HEK293T (cell line): Measurements from ENCODE around the gene MORN5.

Experiments
- CTCF ChIA-PET: fragments of 350-600 bp; formaldehyde crosslinking; extraction: SDS; loops from one replicate; lab custom pipeline; 2021; ENCODE audit warnings: antibody characterized with exemption, inconsistent platforms; lab: Yijun Ruan, JAX
- POLR2A ChIA-PET: fragments of 350-600 bp; formaldehyde crosslinking; extraction: SDS; loops from one replicate; lab custom pipeline; 2020; ENCODE audit warnings: antibody characterized with exemption, inconsistent platforms; lab: Yijun Ruan, JAX
- DNase-seq: peaks from one replicate; pipeline ENCODE4 v3.0.0; 2012; ENCODE audit warnings: mixed read lengths; ENCODE audit errors: extremely low spot score
- ARNT ChIP-seq: fragments of 450-650 bp; IDR thresholded peaks from 2 replicates; pipeline ENCODE4 v1.6.1; 2017; ENCODE audit warnings: mild to moderate bottlenecking
- BHLHE40 ChIP-seq: fragments of 450-650 bp; IDR thresholded peaks from 2 replicates; pipeline ENCODE4 v1.6.1; 2016; ENCODE audit warnings: mild to moderate bottlenecking, moderate library complexity, borderline replicate concordance
- CTBP1 ChIP-seq: fragments of 450-650 bp; IDR thresholded peaks from 2 replicates; pipeline ENCODE4 v1.6.1; 2016; ENCODE audit warnings: borderline replicate concordance
- ELF4 ChIP-seq: fragments of 450-650 bp; IDR thresholded peaks from 2 replicates; pipeline ENCODE4 v1.6.1; 2017; ENCODE audit warnings: antibody characterized with exemption
- FOXA1 ChIP-seq: fragments of 450-650 bp; IDR thresholded peaks from 2 replicates; pipeline ENCODE4 v1.6.1; 2016; ENCODE audit warnings: mild to moderate bottlenecking
- FOXK2 ChIP-seq: fragments of 450-650 bp; IDR thresholded peaks from 2 replicates; pipeline ENCODE4 v1.6.1; 2016; ENCODE audit warnings: mild to moderate bottlenecking
- FOXM1 ChIP-seq: fragments of 450-650 bp; IDR thresholded peaks from 2 replicates; pipeline ENCODE4 v1.6.1; 2017; ENCODE audit warnings: mild to moderate bottlenecking, borderline replicate concordance
- HDGF ChIP-seq: fragments of 450-650 bp; IDR thresholded peaks from 2 replicates; pipeline ENCODE4 v1.6.1; 2017; ENCODE audit warnings: antibody characterized with exemption, borderline replicate concordance
- L3MBTL2 ChIP-seq: fragments of 450-650 bp; conservative IDR thresholded peaks from 2 replicates; pipeline ENCODE4 v1.6.1; 2016; ENCODE audit warnings: mild to moderate bottlenecking
- LEF1 ChIP-seq: fragments of 450-650 bp; IDR thresholded peaks from 2 replicates; pipeline ENCODE4 v1.6.1; 2017; ENCODE audit warnings: mild to moderate bottlenecking, borderline replicate concordance
- NFRKB ChIP-seq: fragments of 450-650 bp; IDR thresholded peaks from 2 replicates; pipeline ENCODE4 v1.6.1; 2016; ENCODE audit warnings: mild to moderate bottlenecking, moderate library complexity
- PKNOX1 ChIP-seq: fragments of 450-650 bp; IDR thresholded peaks from 2 replicates; pipeline ENCODE4 v1.6.1; 2016
- SP1 ChIP-seq: fragments of 450-650 bp; IDR thresholded peaks from 2 replicates; pipeline ENCODE4 v1.6.1; 2017
- SUZ12 ChIP-seq: fragments of 450-650 bp; IDR thresholded peaks from 2 replicates; pipeline ENCODE4 v1.6.1; 2016; ENCODE audit warnings: mild to moderate bottlenecking
- TARDBP ChIP-seq: fragments of 450-650 bp; IDR thresholded peaks from 2 replicates; pipeline ENCODE4 v1.6.1; 2016
- ZNF384 ChIP-seq: fragments of 450-650 bp; IDR thresholded peaks from 2 replicates; pipeline ENCODE4 v1.6.1; 2016

The MORN5 gene

GRCh38 chr9:122192914-122193525 is 33.3 kb downstream of the MORN5 start:
- no peak for DNase-seq
- POLR2A ChIA-PET, result no interaction called here
- CTCF ChIA-PET, result no interaction called here

GRCh38 chr9:122193651-122194050 is 33.9 kb downstream of the MORN5 start:
- DNase-seq, result no peak
- CTCF ChIA-PET, result no interaction called here
- TF ChIP-seq ZNF384, result no peak
- TF ChIP-seq FOXA1, result no peak
- TF ChIP-seq ELF4, result no peak
- no peak for TF ChIP-seq BHLHE40
- no peak for TF ChIP-seq PKNOX1
- no peak for TF ChIP-seq LEF1
- no peak for TF ChIP-seq FOXM1
- TF ChIP-seq FOXK2, result no peak
- TF ChIP-seq TARDBP, result no peak
- TF ChIP-seq CTBP1, result no peak
- no peak for TF ChIP-seq ARNT
- POLR2A ChIA-PET, result no interaction called here

More at GRCh38 chr9:122192914-122193525, 33.3 kb downstream of the MORN5 start:
- TF ChIP-seq FOXK2 (no peak), ELF4 (no peak), BHLHE40 (no peak), FOXM1 (no peak), LEF1 (no peak), NFRKB (no peak), CTBP1 (no peak), SUZ12 (no peak), ARNT (no peak), ZNF384 (no peak), PKNOX1 (no peak), FOXA1 (no peak), HDGF (no peak), L3MBTL2 (no peak), SP1 (no peak)

GRCh38 chr9:122195875-122196274 is 36.2 kb downstream of the MORN5 start:
- no peak for TF ChIP-seq NFRKB
- TF ChIP-seq SP1, result no peak
- no peak for TF ChIP-seq ARNT
- DNase-seq, result no peak
- ChIA-PET POLR2A (no interaction called here), CTCF (no interaction called here)

GRCh38 chr9:122197426-122197825 is 37.7 kb downstream of the MORN5 start:
- ChIA-PET CTCF (no interaction called here), POLR2A (no interaction called here)
- no peak for DNase-seq
- no peak for TF ChIP-seq BHLHE40

GRCh38 chr9:122197882-122198281 is 38.2 kb downstream of the MORN5 start:
- CTCF ChIA-PET, result no interaction called here
- POLR2A ChIA-PET, result no interaction called here
- no peak for DNase-seq
- no peak for TF ChIP-seq TARDBP
- TF ChIP-seq NFRKB, result no peak
- TF ChIP-seq CTBP1, result no peak
- TF ChIP-seq ARNT, result no peak

- TF ChIP-seq NFRKB, result no peak
- no peak for TF ChIP-seq LEF1
- no peak for TF ChIP-seq FOXM1
- TF ChIP-seq SUZ12, result no peak
- TF ChIP-seq PKNOX1, result no peak
- no peak for TF ChIP-seq TARDBP
- TF ChIP-seq L3MBTL2, result no peak
- no peak for TF ChIP-seq CTBP1
- TF ChIP-seq ARNT, result no peak
- no peak for TF ChIP-seq ELF4
- no peak for TF ChIP-seq HDGF
- ChIA-PET CTCF (no interaction called here), POLR2A (no interaction called here)
- DNase-seq, result no peak
Measured at GRCh38 chr9:122200960-122201595, 41.4 kb downstream of the MORN5 start.

GRCh38 chr9:122201641-122202040 is 41.9 kb downstream of the MORN5 start:
- no peak for DNase-seq
- CTCF ChIA-PET, result no interaction called here
- no peak for TF ChIP-seq BHLHE40
- no peak for TF ChIP-seq FOXM1
- no peak for TF ChIP-seq CTBP1
- TF ChIP-seq ZNF384, result no peak
- TF ChIP-seq SUZ12, result no peak
- TF ChIP-seq ARNT, result no peak
- TF ChIP-seq HDGF, result no peak
- TF ChIP-seq FOXA1, result no peak
- no peak for TF ChIP-seq FOXK2
- TF ChIP-seq ELF4, result no peak
- no peak for TF ChIP-seq PKNOX1
- no peak for TF ChIP-seq NFRKB
- TF ChIP-seq TARDBP, result no peak
- TF ChIP-seq LEF1, result no peak
- no peak for TF ChIP-seq SP1
- TF ChIP-seq L3MBTL2, result no peak
- POLR2A ChIA-PET, result no interaction called here
